Breast epithelium (tissue), 3 donors: ENCODE results near the gene HOXA2.

Experiments used
- CTCF ChIP-seq, 3 donors: fragments of 450-650 bp; IDR thresholded peaks; one replicate each; pipeline ENCODE4 v1.5.1; 2016 to 2017; ENCODE audit warnings: antibody characterized with exemption in 3 of 3, mild to moderate bottlenecking in 3 of 3, moderate library complexity in 3 of 3
- POLR2A ChIP-seq: fragments of 450-650 bp; IDR thresholded peaks from one replicate; pipeline ENCODE4 v1.6.1; 2016; ENCODE audit warnings: antibody characterized with exemption, mild to moderate bottlenecking, moderate library complexity
- POLR2AphosphoS5 ChIP-seq, 3 donors: sonication (generic); formaldehyde crosslinking; IDR thresholded peaks; one replicate each; pipeline ENCODE4 v1.6.1; 2017; ENCODE audit warnings: antibody characterized with exemption in 3 of 3

GRCh38 chr7:27126596-27127327 is 24.3 kb upstream of the HOXA2 start:
- TF ChIP-seq CTCF (IDR thresholded peaks at IDR 0.05) (no peak), POLR2A (no peak), POLR2AphosphoS5 (IDR thresholded peaks at IDR 0.05) (no peak)
